ES-I3 (cell line): ENCODE results near the gene ECI1.

Experiments
- H3K36me3 ChIP-seq: 2 replicates; pipeline ENCODE4 v1.6.1; 2013; ENCODE audit warnings: mild to moderate bottlenecking, low read length, control low read depth, moderate library complexity; ENCODE audit not compliant: insufficient read depth
- H3K4me1 ChIP-seq: 2 replicates; pipeline ENCODE4 v1.6.1; 2013; ENCODE audit warnings: mild to moderate bottlenecking, control low read depth, low read length; ENCODE audit not compliant: insufficient read depth
- H3K9ac ChIP-seq: 2 replicates; pipeline ENCODE4 v1.6.1; 2013; ENCODE audit warnings: low read depth, mild to moderate bottlenecking, low read length, moderate library complexity
- H3K9me3 ChIP-seq: 2 replicates; pipeline ENCODE4 v1.6.1; 2013; ENCODE audit warnings: mild to moderate bottlenecking, low read length, moderate library complexity; ENCODE audit not compliant: control insufficient read depth, insufficient read depth

Gene ECI1, protein sequence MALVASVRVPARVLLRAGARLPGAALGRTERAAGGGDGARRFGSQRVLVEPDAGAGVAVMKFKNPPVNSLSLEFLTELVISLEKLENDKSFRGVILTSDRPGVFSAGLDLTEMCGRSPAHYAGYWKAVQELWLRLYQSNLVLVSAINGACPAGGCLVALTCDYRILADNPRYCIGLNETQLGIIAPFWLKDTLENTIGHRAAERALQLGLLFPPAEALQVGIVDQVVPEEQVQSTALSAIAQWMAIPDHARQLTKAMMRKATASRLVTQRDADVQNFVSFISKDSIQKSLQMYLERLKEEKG

DNA sequence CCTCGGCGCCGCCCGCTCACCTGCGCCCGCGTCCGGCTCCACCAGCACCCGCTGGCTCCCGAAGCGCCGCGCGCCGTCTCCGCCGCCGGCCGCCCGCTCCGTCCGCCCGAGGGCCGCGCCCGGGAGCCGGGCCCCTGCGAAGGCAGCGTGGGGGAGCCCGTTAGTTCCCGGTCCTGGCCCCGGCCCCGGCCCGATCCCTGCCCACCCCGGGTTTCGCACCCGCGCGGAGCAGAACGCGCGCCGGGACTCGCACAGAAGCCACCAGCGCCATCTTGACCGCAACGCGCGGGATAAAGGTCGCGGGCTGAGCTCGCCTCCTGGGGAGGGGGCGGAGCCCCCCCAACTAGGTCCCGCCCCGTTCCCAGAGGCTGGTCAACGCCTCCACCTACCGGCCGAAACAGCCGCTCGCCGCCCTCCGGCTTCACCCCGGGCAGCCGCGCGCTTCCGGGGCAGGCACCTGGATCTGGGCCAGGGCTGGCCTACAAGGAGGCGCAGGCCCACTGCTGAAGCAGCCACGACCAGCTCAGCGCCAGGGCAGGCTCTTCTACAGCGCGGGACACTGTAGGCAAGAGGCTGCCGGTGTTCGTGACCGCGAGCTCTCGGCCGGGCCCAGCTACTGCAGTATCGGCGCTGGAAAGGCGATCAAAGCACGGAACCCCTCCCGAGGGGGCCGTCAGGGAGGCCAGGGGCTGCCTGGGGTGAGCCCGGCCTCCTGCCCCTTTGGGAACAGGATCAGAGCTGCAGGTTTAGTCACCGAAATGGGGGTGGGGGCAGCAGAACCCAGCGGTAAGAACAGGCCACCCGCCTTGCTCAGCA lies at the start of gene ECI1:
TSS of gene ECI1 (minus strand) at position 292 of the 816 bp plus-strand sequence. CDS start at position 271, 21 bp downstream.
- H3K9ac ChIP-seq: peak within 1 kb of the TSS; percentile 89
- peaks cover 3% of the 10 kb centered on the region; the same call in 1 of the 2 replicates for H3K4me1 ChIP-seq
- H3K9me3 ChIP-seq: no peaks in the 10 kb centered on the region
- H3K36me3 ChIP-seq: peaks cover 18% of the 10 kb centered on the region

GRCh38 chr16:2299915-2300192 lies 48.5 kb upstream of the ECI1 start:
- Histone ChIP-seq H3K9me3 (no peaks in the 10 kb centered on the region), H3K4me1 (peaks cover 4% of the 10 kb centered on the region; the same call in 1 of the 2 replicates), H3K36me3 (no peaks in the 10 kb centered on the region), H3K9ac (no peak overlapping the region)

- Histone ChIP-seq H3K36me3 (no peaks in the 10 kb centered on the region), H3K9me3 (no peaks in the 10 kb centered on the region), H3K4me1 (peaks cover 4% of the 10 kb centered on the region; the same call in 1 of the 2 replicates), H3K9ac (no peak overlapping the region)
These were observed 47.9 kb upstream of the ECI1 start for GRCh38 chr16:2299121-2299914.

GRCh38 chr16:2298621-2299020 lies 47.2 kb upstream of the ECI1 start:
- H3K9me3 ChIP-seq: no peaks in the 10 kb centered on the region
- no peak overlapping the region for H3K9ac ChIP-seq
- peaks cover 4% of the 10 kb centered on the region; the same call in 1 of the 2 replicates for H3K4me1 ChIP-seq
- no peaks in the 10 kb centered on the region for H3K36me3 ChIP-seq

DNA sequence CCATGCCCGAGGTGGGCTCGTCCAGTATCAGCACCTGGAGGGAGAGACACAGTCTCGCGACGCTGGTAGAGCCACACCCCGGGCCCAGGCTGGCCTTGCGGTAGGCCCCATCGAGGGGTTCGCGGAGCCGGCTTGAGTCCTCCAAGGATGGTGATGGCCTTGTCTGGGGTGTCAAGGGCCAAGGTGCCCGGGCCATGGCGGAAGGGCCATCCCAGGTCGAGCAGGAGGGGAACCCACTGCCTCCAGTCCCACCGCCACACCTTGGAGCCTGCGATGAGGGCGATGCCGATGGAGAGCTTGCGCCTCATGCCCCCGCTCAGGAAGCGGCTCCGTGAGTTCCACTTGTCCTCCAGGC lies 46.1 kb upstream of the ECI1 start:
- Histone ChIP-seq H3K9me3 (no peaks in the 10 kb centered on the region), H3K36me3 (no peaks in the 10 kb centered on the region), H3K4me1 (peaks cover 4% of the 10 kb centered on the region; the same call in 1 of the 2 replicates), H3K9ac (no peak overlapping the region)

- Histone ChIP-seq H3K9ac (no peak overlapping the region), H3K36me3 (no peaks in the 10 kb centered on the region), H3K4me1 (peaks cover 4% of the 10 kb centered on the region; the same call in 1 of the 2 replicates), H3K9me3 (no peaks in the 10 kb centered on the region)
These were observed 45.5 kb upstream of the ECI1 start for GRCh38 chr16:2296661-2297505.

- Histone ChIP-seq H3K9me3 (no peaks in the 10 kb centered on the region), H3K36me3 (no peaks in the 10 kb centered on the region), H3K4me1 (peaks cover 4% of the 10 kb centered on the region; the same call in 1 of the 2 replicates), H3K9ac (no peak overlapping the region)
These were observed 43.8 kb upstream of the ECI1 start for GRCh38 chr16:2295056-2295798.

- Histone ChIP-seq H3K9me3 (no peaks in the 10 kb centered on the region), H3K36me3 (no peaks in the 10 kb centered on the region), H3K4me1 (peaks cover 4% of the 10 kb centered on the region; the same call in 1 of the 2 replicates), H3K9ac (no peak overlapping the region)
These were observed 40.8 kb upstream of the ECI1 start for GRCh38 chr16:2292221-2292620.

DNA sequence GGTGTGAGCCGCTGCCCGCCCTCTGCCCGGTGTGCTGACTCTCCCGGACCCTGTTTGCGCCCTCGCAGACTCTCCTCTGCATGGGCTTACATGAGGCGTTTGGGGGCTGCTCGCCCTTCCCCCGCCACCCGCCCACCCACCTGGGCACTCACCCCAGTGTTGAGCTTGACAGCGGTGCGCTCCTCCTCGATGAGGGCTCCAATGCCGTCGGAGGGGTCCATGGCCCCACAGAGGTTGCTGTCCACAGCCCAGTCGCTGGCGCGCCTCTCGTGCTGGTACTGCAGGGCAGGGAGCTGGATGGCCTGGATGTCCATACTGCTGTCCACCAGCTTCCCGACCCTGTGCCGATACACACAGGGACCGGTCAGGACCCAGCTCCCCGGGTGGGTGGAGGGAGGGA lies 37.9 kb upstream of the ECI1 start:
- H3K36me3 ChIP-seq: no peaks in the 10 kb centered on the region
- no peaks in the 10 kb centered on the region for H3K9me3 ChIP-seq
- no peaks in the 10 kb centered on the region for H3K4me1 ChIP-seq
- H3K9ac ChIP-seq: no peak overlapping the region

GRCh38 chr16:2288726-2289125 lies 37.3 kb upstream of the ECI1 start:
- Histone ChIP-seq H3K9ac (no peak overlapping the region), H3K9me3 (no peaks in the 10 kb centered on the region), H3K36me3 (no peaks in the 10 kb centered on the region), H3K4me1 (no peaks in the 10 kb centered on the region)

DNA sequence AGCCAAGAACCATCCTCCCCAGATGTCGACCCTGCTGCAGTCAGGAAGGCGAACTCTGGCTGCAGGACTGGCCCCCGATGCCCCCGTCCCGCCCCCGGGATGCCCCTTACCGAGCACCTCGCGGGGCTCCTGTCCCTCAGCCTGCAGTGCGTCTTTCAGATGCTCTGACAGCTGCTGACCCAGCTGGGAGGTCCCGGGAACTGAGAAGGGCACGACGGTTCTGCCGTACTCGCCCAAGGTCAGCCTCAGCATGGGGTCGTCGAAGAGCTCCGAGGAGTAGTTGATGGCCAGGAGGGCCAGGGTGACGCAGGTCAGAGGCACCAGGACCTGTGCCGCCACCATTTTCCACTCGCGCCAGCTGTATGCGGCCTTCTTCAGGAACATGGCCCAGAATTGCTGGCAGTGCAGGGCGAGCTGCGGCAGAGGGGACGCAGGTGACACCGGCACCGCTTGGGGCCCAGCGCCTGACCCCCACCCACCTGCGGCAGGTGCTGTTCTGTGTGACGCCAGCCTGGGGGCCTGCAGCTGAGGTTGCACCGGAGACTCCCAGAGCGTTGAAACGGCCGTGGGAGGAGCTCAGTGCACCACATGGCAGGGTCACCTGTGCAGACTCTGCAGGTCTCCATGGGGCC lies 36.6 kb upstream of the ECI1 start:
- Histone ChIP-seq H3K4me1 (no peaks in the 10 kb centered on the region), H3K36me3 (no peaks in the 10 kb centered on the region), H3K9me3 (no peaks in the 10 kb centered on the region), H3K9ac (no peak overlapping the region)

- Histone ChIP-seq H3K9ac (no peak overlapping the region), H3K4me1 (no peaks in the 10 kb centered on the region), H3K9me3 (no peaks in the 10 kb centered on the region), H3K36me3 (no peaks in the 10 kb centered on the region)
These were observed 35.2 kb upstream of the ECI1 start for GRCh38 chr16:2286550-2286949.

- Histone ChIP-seq H3K36me3 (no peaks in the 10 kb centered on the region), H3K4me1 (no peaks in the 10 kb centered on the region), H3K9ac (no peak overlapping the region), H3K9me3 (no peaks in the 10 kb centered on the region)
These were observed 34.4 kb upstream of the ECI1 start for GRCh38 chr16:2285731-2286191.
